Measurements from ENCODE around the gene SCN1B. TPM values are rescaled to one million over a fixed set of nuclear protein-coding genes. Genes with fewer than 3 reads are reported as not detected.
A peak's percentile ranks its signal among the peaks of the same experiment; 100 is the strongest.

SCN1B gene
- polyA plus RNA-seq, 1 donor from 2014 or later, result not detected

- no peak overlapping the region for H3K4me3 Mint-ChIP-seq
- no peak overlapping the region for H3K27ac Mint-ChIP-seq
- no peaks in the 10 kb centered on the region for H3K9me3 Mint-ChIP-seq
- no peaks in the 10 kb centered on the region for H3K4me1 Mint-ChIP-seq
- H3K27me3 Mint-ChIP-seq, result peaks cover 6% of the 10 kb centered on the region
- peaks cover 3% of the 10 kb centered on the region for H3K36me3 Mint-ChIP-seq
These were observed 28.9 kb downstream of the SCN1B start for GRCh38 chr19:35059006-35059798.

- Mint-ChIP-seq H3K27ac (no peak overlapping the region), H3K4me1 (peaks cover 0 to 2% (median 0%) of the 10 kb centered on the region in 3 donors), H3K9me3 (no peaks in the 10 kb centered on the region), H3K4me3 (no peak overlapping the region), H3K36me3 (peaks cover 4% of the 10 kb centered on the region), H3K27me3 (peaks cover 6% of the 10 kb centered on the region)
These were observed 29.5 kb downstream of the SCN1B start for GRCh38 chr19:35059799-35060091.

GRCh38 chr19:35060160-35060855, 30.0 kb downstream of the SCN1B start:
- no peaks in the 10 kb centered on the region for H3K9me3 Mint-ChIP-seq
- H3K4me3 Mint-ChIP-seq, result no peak overlapping the region
- peaks cover 0 to 2% (median 0%) of the 10 kb centered on the region in 3 donors for H3K4me1 Mint-ChIP-seq
- H3K36me3 Mint-ChIP-seq, result peaks cover 4% of the 10 kb centered on the region
- no peak overlapping the region for H3K27ac Mint-ChIP-seq
- H3K27me3 Mint-ChIP-seq, result peaks cover 6% of the 10 kb centered on the region

DNA sequence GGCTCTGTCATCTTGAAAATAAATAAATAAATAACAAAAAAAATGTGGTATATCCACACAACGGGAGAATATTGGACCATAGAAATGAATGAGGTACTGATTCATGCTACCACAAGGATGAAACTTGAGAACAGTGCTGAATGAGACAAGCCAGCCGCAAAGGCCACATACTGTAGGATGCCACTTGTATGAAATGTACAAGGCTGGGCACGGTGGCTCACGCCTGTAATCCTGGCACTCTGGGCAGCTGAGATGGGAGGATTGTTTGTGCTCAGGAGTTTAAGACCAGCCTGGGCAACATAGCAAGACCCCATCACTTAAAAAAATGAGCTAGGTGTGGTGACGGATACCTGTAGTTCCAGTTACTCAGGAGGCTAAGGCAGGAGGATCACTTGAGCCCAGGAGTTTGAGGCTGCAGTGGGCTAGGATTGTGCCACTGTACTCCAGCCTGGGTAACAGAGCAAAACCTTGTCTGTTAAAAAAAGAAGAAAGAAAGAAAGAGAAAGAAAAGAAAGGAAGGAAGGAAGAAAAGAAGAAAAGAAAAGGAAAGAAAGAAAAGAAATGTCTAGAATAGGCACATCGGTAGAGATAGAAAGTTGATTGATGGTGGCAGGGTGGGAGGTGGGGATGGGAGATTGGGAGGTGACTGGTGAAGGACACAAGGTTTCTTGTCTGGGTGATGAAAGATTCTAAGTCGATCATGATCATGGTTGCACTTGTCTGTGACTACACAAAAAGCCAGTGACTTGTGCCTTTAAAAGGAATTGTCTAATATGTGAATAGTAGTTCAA, 31.5 kb downstream of the SCN1B start:
- Mint-ChIP-seq H3K4me3 (no peak overlapping the region), H3K27ac (peak overlapping the region in 1 of 3 donors; percentile 35), H3K9me3 (no peaks in the 10 kb centered on the region), H3K36me3 (peaks cover 4% of the 10 kb centered on the region), H3K27me3 (peaks cover 5% of the 10 kb centered on the region), H3K4me1 (peaks cover 0 to 4% (median 0%) of the 10 kb centered on the region in 3 donors)

GRCh38 chr19:35062942-35063341, 32.7 kb downstream of the SCN1B start:
- Mint-ChIP-seq H3K4me3 (no peak overlapping the region), H3K27ac (no peak overlapping the region), H3K27me3 (peaks cover 5% of the 10 kb centered on the region)

DNA sequence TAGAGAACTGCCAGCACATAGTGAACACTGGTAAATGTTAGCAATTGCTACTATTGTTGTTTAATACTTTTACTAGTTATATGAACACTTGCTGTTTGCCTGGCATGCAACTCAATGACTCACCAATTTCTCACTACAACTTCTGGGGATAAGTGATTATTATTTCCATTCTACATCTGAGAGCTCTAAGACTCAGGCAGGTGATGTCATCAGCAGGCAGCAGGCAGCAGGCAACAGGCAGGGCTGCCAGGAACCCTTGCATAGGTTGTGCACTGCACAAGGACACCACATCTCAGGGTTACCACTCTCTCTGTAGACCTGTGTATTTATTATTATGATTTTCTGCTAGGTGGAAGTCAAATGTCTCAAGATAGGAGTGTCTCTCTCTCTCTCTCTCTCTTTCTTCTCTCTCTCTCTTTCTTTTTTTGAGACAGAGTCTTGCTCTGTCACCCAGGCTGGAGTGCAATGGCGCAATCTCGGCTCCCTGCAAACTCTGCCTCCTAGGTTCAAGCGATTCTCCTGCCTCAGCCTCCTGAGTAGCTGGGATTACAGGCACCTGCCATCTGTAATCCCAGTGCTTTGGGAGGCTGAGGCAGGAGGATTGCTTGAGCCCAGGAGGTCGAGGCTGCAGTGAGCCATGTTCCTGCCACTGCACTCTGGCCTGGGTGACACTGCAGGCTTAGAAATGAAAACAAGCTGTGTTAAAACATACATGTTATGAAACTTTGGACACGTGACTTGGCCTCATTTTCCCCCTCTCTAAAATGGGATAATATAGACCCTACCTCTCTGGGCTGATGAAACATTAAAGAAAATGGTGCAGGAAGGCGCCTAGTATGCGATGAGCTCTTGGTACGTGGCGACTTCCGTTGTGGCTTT, 33.9 kb downstream of the SCN1B start:
- Mint-ChIP-seq H3K4me3 (no peak overlapping the region), H3K27me3 (peaks cover under 1% of the 10 kb centered on the region), H3K36me3 (peaks cover 4% of the 10 kb centered on the region), H3K9me3 (no peaks in the 10 kb centered on the region), H3K4me1 (peaks cover 7 to 11% (median 9%) of the 10 kb centered on the region in 3 donors), H3K27ac (no peak overlapping the region)

More at GRCh38 chr19:35062942-35063341, 32.7 kb downstream of the SCN1B start:
- Mint-ChIP-seq H3K9me3 (no peaks in the 10 kb centered on the region), H3K4me1 (peaks cover 5 to 9% (median 6%) of the 10 kb centered on the region in 3 donors), H3K36me3 (peaks cover 4% of the 10 kb centered on the region)

- Mint-ChIP-seq H3K36me3 (peaks cover 4% of the 10 kb centered on the region), H3K4me3 (no peak overlapping the region), H3K4me1 (peaks cover 12 to 20% (median 16%) of the 10 kb centered on the region in 3 donors), H3K9me3 (no peaks in the 10 kb centered on the region), H3K27ac (no peak overlapping the region), H3K27me3 (no peaks in the 10 kb centered on the region)
These were observed 35.3 kb downstream of the SCN1B start for GRCh38 chr19:35065574-35065973.

GRCh38 chr19:35066121-35066520, 35.9 kb downstream of the SCN1B start:
- Mint-ChIP-seq H3K27me3 (no peaks in the 10 kb centered on the region), H3K9me3 (no peaks in the 10 kb centered on the region), H3K4me1 (peaks cover 12 to 20% (median 16%) of the 10 kb centered on the region in 3 donors), H3K36me3 (peaks cover 4% of the 10 kb centered on the region), H3K27ac (no peak overlapping the region), H3K4me3 (no peak overlapping the region)

GRCh38 chr19:35066691-35067563, 36.7 kb downstream of the SCN1B start:
- Mint-ChIP-seq H3K27ac (peak overlapping the region in 1 of 3 donors; percentile 84), H3K36me3 (peaks cover 4% of the 10 kb centered on the region), H3K4me3 (peak overlapping the region in 2 of 4 donors; percentile 41 to 77), H3K27me3 (no peaks in the 10 kb centered on the region), H3K9me3 (no peaks in the 10 kb centered on the region), H3K4me1 (peaks cover 12 to 20% (median 16%) of the 10 kb centered on the region in 3 donors)

DNA sequence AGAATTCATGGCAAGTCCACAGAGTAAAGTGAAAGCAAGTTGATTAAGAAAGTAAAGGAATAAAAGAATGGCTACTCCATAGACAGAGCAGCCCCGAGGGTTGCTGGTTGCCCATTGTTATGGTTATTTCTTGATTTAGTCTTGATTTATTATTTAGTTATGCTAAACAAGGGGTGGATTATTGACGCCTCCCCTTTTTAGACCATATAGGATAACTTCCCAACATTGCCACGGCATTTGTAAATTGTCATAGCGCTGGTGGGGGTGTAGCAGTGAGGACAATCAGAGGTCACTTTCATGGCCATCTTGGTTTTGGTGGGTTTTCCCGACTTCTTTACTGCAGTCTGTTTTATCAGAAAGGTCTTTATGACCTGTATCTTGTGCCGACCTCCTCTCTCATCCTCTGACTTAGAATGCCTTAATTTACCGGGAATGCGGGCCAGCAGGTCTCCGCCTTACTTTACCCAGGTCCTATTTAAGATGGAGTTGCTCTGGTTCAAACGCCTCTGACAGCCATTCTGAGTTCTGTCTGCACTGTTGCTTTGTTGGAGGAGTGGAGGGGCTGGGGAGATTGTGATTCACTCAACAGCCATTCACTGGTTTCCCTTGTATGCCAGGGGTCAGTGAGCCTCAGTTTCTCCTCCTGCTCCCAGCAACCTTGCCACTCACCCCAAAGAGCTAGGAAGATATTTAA, 38.8 kb downstream of the SCN1B start:
- Mint-ChIP-seq H3K4me3 (peak overlapping the region in 1 of 4 donors; percentile 56), H3K27ac (no peak overlapping the region)

GRCh38 chr19:35069696-35070095, 39.4 kb downstream of the SCN1B start:
- Mint-ChIP-seq H3K27ac (no peak overlapping the region), H3K4me3 (no peak overlapping the region), H3K27me3 (no peaks in the 10 kb centered on the region), H3K9me3 (no peaks in the 10 kb centered on the region), H3K4me1 (peaks cover 12 to 20% (median 14%) of the 10 kb centered on the region in 3 donors), H3K36me3 (no peaks in the 10 kb centered on the region)

More for the DNA sequence above, 38.8 kb downstream of the SCN1B start:
- Mint-ChIP-seq H3K9me3 (no peaks in the 10 kb centered on the region), H3K4me1 (peaks cover 12 to 20% (median 16%) of the 10 kb centered on the region in 3 donors), H3K36me3 (peaks cover 2% of the 10 kb centered on the region), H3K27me3 (no peaks in the 10 kb centered on the region)

DNA sequence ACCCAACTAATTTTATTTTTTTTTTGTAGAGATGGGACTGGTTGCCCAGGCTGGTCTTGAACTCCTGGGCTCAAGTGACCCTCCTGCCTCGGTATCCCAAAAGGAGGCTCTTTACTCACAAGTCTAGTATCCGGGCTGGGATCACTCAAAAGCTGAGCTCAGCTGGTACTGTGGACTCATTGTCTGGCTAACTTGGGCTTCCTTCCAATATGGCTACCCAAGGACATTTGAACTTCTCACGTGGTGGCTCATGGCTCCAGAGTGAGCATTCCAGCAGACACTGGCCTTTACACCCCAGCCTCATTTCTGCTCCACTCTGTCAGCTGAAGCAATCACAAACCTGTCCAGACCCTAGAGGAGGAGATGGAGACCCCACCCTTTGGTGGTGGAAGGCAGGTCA, 40.2 kb downstream of the SCN1B start:
- H3K4me1 Mint-ChIP-seq, result peaks cover 16 to 20% (median 16%) of the 10 kb centered on the region in 3 donors
- H3K27ac Mint-ChIP-seq, result peak overlapping the region in 1 of 3 donors; percentile 13
- H3K27me3 Mint-ChIP-seq, result no peaks in the 10 kb centered on the region
- H3K4me3 Mint-ChIP-seq, result no peak overlapping the region
- H3K36me3 Mint-ChIP-seq, result no peaks in the 10 kb centered on the region
- H3K9me3 Mint-ChIP-seq, result no peaks in the 10 kb centered on the region

- Mint-ChIP-seq H3K36me3 (no peaks in the 10 kb centered on the region), H3K9me3 (no peaks in the 10 kb centered on the region), H3K27ac (no peak overlapping the region), H3K27me3 (no peaks in the 10 kb centered on the region), H3K4me1 (peaks cover 13 to 18% (median 17%) of the 10 kb centered on the region in 3 donors), H3K4me3 (no peak overlapping the region)
These were observed 43.2 kb downstream of the SCN1B start for GRCh38 chr19:35073516-35073915.
